GM19324 (cell line): ENCODE data around the gene CYSTM1.

ENCODE experiments used
- ATAC-seq: cut with Tn5 transposase; IDR thresholded peaks from one replicate; pipeline ENCODE4 v1.9.1; 2021; ENCODE audit warnings: mild to moderate bottlenecking, moderate library complexity; ENCODE audit not compliant: unreplicated experiment, low FRiP score

CYSTM1 gene

GRCh38 chr5:140284013-140284412 is 109.0 kb downstream of the CYSTM1 start:
- ATAC-seq: no peak

- no peak for ATAC-seq
These were observed 111.4 kb downstream of the CYSTM1 start for GRCh38 chr5:140286424-140286823.

- no peak for ATAC-seq
These were observed 113.0 kb downstream of the CYSTM1 start for GRCh38 chr5:140287801-140288521.

- no peak for ATAC-seq
These were observed 117.4 kb downstream of the CYSTM1 start for GRCh38 chr5:140292212-140293036.
